ENCODE results near the gene MYMK.

- TF ChIP-seq CTCF (IDR thresholded peaks at IDR 0.05; ENCODE audit: low read depth, low read length) (no peak), EZH2phosphoT487 (IDR thresholded peaks at IDR 0.05; ENCODE audit: low read depth) (no peak)
Measured at GRCh38 chr9:133472753-133473378, 51.9 kb downstream of the MYMK start.
